Activated CD4-positive, CD25-positive, alpha-beta regulatory T cell treated with anti-CD3 and anti-CD28 coated beads, Interleukin-2, amount 50 U/mL, for 16 hours (primary cell): ENCODE data around the gene EXOC4.

ENCODE experiments used
- DNase-seq: peaks from one replicate; pipeline ENCODE4 v3.0.0-alpha.2; 2020; ENCODE audit warnings: low read depth, low spot score

The EXOC4 gene

DNA sequence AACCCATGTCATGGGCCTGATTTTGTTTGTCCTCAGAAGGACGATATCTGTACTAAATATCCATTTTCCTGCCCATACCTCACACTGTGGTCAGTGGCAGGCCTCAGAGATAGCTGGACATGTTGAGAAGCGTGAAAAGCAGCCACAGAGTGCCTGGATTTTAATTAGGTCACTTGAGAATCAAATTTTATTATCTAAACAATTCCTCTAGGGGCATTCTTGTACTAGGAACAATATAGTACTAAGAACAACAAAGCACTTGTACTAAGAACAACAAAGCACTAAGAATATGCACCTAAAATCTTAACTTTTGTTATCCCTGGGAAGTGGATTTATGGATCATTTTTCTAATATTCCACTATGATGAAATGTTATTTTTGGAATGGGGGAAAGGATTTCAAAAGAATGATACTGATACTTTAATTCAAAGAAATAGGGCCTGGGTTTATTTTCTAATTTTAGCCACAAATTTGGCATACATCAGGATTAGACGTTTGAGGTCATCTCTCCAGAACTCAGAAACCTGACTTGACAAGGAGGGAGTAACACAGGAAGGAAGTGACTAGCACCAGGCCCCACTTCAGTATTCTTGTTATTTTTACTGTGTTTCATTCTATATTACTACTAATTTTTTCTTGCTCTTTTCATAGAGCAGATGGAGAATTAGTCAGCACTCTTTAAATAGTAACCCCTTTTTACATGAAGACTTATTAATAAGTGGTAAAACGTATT, 112.2 kb downstream of the EXOC4 start:
- no peak for DNase-seq

DNA sequence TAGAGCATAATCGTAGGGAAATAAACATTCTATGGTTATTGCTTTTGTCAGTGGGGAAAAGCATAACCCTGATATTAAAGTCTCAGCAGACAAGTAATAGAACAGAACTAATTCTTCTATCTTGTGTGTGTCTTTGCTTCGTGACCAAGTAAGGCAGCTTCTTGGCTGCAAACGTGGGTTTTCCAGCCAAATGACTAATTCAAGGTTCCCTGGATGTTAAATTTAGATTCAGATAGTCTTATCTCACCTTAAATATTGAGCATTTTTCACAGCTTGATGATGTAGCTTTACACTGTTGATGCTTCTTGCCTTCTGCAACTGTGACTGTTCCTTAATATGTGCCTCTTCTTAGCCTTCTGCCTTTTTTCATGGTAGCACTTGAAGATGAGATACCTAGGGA, 113.0 kb downstream of the EXOC4 start:
- DNase-seq = no peak

DNA sequence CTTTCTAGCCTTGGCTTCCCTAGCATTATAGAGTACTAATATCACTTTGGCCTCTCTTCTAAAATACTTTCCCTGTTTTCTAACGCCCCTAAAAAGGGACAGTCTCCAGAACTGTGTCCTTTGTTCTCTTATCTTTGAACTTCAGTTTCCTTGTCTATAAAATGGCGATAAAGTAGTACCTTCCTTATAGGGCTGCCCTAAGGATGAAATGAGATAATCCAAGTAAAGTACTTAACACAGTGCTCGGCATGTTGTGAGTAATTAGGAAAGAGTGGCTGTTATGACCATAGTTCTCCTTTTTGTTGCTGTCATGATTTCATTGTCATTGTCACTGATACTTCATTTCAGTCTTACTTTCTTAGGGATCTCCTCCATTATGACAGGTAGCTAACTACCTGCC, 114.7 kb downstream of the EXOC4 start:
- DNase-seq = no peak

DNA sequence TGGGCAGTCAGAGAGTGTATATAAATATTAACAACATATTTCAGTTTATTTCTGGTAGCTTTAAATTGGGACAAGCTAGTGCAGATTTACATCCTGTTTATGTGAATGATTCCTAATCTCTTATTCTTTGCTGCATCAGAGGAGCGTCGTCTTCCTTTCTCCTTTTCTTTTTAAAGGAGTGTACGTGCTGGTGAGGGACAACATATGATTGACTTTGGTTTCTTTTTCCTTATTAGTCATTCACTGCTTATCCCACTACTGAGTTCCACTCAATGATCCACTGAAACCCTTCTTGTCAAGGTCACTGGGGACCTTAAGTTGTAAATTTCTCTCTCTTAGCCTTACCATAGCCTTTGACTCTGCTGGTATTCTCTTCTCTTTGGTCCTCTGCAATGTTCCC, 116.3 kb downstream of the EXOC4 start:
- DNase-seq = no peak

DNA sequence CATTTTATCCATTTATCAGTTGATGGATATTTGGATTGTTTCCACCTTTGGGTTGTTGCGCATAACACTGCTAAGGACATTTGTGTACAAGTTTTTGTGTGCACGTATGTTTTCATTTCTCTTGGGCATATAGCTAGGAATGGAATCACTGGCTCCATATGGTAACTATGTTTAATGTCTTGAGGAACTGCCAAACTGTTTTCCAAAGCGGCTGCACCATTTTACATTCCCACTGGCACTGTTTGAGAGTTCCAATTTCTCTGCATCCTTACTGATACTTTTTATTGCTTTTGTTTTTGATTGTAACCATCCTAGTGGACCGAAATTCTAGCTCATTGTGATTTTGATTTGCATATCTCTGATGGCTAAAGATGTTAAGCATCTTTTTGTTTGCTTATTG, 118.7 kb downstream of the EXOC4 start:
- no peak for DNase-seq

DNA sequence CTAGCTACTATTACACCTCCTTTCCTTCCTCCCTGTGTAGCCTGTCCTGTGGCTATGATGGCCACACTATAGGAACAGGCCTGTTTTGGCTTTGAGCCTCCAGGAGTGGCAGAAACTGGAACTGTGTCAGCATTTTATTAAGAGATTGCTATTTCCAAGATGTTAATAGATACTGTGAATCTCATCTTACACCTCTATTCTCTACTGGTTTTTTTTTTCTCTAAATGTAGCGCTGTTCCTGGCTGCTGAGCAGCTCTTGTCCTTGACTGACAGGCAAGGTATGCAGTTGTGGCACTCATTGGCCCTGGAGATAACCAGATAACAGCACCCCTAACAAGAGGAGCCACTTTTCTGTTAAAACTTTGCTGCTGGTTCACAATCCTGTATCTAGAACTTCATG, 119.5 kb downstream of the EXOC4 start:
- no peak for DNase-seq

DNA sequence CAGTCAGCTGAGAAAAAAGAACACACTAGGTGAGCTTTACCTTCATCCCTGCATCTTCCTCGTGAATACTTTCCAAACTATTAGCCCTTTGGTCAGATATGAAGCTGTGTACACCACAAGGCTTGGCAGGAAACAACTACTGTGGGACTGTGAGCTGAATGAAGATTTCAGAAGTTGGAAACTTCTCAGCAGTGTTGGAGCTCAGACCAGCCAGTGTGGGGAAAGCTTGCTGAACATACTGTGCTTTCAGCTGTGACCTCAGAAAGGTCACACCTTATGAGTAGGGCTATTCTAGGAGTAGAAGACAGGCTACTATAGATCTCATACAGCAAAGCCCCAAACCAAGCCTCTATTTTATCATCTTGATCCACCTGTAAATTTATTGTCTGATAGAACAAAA, 123.6 kb downstream of the EXOC4 start:
- DNase-seq = no peak

DNA sequence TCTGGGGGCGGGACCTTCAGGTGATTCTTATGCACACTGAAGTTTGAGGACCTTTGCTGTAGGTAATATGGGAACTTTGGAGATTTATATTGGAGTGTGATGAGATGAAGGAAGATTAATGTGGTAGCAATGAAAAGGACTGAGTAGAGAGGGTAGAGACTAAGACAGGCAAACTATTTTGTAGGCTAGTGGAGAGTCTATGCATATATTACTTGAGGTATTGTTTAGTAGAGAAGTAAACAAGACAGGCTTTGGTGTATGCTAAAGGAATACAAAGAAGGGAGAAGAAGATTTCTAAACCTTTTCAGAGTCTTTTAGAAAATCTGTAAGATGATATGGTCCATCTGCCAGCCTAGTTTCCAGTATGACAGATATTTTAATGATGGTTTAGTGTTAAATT, 129.1 kb downstream of the EXOC4 start:
- DNase-seq = no peak

DNA sequence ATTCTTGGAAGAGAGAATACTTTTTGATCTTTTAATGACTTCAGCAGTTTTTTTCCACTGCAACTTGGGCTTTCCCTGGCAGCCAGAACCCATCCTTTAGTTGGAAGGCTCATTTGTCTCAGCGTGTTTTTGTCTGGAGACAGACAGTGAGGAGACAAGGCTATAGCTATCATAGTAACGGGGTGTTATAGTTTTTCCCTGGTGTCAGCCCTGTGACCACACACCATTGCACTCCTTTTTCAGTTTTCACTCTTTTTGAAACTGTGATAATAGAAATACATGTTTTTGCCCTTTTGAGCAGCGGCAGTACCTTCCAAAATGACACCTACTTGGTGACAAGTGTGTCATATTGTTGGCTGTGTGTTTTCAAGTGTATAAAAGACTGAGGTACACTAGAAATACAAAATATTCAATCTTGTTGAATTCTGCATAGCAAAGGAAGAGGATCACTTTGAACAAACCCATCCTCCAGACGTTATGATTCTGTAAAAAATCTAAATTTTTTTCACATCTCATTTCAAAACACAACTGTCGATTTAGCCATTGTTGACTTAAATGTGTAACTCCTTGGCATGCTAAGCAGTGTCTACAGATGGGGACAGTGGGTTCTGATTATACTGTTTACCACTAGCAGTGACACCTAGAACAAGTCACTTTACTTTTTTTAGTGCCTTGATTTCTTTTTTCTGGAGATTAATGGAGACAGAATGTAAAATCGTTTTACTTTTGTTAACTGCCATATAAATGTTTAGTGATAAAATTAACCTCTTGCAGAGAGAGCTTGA, 130.1 kb downstream of the EXOC4 start:
- DNase-seq = no peak

DNA sequence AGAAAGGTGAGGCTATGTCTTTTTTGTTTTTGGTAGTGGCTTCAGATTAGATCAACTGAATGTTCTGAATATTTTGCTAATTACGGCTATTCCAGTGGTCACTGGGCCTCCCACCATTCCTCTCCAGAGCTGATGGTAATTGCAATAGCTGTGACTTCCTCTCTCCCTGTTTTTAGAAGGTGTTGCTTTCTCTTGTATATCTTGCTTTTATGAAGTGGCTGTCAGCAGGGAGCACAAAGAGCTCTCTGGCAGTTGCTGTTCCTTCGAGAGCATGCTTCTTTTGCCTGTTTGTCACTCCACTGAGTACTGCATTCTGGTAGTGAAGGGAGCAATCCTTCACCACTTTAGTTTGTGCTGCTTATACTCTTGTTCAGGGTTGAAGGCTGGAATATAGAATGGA, 133.3 kb downstream of the EXOC4 start:
- DNase-seq = no peak

DNA sequence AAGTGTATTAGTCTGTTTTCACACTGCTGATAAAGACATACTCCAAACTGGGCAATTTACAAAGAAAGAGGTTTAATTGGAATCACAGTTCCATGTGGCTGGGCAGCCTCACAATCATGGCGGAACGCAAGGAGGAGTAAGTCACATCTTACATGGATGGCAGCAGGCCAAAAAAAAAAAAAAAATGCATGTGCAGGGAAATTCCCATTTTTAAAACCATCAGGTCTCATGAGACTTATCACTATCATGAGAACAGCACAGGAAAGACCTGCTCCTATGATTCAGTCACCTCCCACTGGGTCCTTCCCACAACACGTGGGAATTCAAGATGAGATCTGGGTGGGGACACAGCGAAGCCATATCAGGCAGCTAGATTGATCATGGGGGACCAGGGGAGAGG, 136.8 kb downstream of the EXOC4 start:
- no peak for DNase-seq

DNA sequence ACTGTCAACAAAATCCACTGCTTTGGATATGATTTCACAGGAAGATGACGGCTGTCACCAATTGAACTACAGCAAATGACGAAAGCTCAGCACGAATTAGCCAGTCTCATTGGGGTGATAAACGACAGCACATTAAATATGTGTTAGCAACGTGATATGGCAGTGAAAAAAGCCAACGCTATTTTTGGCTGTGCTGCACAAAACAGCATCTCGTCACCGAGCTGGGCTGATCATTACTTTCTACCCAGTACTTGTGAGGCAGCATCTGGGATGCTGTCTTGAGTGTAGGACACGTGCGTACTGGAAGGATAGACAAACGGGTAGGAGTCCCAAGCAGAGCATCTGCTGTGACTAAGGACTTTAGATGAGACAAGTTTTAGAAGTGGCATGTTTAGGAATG, 138.3 kb downstream of the EXOC4 start:
- no peak for DNase-seq

DNA sequence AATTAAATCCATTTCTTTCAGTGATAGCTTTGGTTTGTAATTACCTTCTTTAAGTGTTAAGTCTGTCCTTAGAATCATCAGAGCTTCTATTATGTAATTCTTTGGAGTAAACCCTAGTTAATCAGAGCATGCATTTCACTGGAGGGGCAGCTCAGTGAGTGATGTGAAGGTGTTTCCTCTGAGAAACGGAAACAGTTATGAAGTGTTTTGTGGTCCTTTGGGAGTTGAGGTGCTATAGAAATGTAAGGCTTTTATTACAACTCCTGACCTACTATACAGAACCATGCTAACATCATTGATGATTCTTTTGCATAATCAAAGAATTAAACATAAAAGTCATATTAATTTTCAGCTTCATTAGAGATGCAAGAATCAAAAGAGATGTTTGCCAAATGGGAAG, 141.5 kb downstream of the EXOC4 start:
- no peak for DNase-seq

DNA sequence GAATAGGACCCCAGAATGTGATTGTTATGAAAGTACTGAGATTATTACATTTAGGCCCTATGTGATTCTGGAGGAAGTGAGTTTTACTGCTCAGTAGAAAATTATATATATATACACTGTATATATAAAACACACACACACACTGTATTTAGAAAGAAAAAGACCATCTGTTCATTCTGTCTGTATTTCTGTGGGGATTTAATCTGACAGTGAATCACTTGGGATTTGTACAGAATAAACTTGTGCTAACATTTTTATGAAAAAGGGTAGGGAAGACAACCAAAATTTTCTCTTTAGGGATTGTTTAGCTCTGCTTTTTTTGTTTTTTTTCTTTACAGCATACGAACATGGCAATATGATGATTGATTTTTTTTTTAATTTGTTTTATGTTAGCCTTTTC, 142.7 kb downstream of the EXOC4 start:
- no peak for DNase-seq

DNA sequence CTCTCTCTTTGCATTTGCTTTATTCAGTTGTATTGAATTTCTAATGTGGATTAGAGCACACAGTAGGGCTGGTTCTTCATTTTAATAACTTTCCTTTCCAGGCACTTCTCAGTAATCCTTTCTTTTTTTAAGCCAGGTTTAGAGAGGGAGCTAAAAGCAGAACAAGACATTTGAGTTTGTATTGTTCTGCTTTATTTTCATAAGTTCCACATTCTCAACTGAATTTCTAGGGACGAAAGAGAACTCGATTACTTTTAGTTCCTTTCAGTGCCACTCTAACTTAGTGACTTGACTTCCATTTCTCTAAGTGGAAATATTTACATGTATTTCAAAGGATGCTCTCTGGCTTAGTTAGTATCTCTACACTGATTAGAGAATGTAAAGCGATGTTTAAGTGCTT, 145.6 kb downstream of the EXOC4 start:
- no peak for DNase-seq

DNA sequence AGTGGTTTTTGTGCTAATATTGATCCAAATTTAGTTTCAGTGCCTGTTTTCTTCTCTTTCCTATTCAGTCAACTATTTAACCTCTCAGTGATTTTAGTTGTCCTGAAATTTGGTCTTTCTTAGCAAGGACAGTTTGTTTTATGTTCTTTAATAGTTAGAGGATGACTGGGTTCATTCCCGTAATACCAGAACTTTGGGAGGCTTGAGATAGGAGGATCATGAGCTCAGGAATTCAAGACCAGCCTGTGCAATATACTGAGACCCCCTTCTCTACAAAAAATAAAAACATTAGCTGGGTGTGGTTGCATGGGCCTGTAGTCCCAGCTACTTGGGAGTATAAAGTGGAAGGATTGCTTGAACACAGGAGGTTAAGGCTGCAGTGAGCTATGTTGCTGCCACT, 148.3 kb downstream of the EXOC4 start:
- no peak for DNase-seq

DNA sequence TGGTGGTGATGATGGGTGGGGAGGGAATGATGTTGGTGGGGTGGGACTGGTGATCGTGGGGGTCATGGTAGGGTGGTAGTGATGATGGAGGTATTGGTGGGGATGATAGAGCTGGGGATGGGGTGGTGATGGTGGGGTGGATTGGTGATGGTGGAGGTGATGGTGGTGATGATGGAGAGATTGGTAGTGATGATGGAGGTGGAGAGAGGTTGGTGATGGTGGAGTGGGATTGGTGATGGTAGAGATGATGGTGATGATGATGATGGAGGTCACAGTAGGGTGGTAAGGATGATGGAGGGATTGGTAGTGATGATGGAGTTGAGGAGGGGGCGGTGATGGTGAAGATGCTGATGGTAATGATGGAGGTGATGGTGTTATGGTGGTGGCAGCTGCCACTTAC, 155.3 kb downstream of the EXOC4 start:
- DNase-seq = no peak

DNA sequence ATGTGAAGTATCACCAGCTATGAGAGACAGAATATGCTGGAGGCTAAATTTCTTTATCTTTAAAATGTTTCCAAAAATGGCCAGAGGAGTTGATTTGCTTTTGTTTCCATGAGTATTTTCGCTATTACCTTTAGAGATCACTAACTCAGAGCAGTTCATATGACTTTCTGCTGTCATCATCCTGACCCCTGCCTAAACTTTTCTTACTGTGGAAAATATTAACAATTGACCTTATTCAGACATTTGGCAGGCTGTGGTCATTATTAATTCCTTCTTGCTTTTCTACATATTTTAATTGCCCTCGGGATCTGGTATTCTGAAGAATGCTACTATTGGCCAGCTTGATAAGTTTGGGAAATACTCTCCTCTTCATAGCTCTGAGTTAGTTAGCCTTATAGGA, 156.5 kb downstream of the EXOC4 start:
- no peak for DNase-seq

DNA sequence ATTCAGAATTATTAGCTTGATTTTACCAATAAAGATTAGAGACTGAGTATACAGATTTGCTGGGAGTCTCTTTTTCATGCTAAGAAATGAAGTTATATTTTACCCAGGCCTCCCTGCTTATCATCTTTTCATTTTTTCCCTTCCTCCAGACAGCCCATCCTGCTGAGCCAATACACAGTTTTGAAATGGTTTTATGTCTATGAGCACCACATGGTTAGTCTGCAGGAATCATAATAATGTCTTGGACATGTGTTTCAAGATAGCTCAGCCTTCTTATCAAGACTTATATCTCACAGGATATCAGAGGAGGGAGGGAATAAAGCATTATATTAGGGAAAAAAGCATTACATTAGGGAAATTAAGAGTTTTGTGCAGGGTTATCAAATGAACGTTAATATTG, 157.1 kb downstream of the EXOC4 start:
- no peak for DNase-seq

DNA sequence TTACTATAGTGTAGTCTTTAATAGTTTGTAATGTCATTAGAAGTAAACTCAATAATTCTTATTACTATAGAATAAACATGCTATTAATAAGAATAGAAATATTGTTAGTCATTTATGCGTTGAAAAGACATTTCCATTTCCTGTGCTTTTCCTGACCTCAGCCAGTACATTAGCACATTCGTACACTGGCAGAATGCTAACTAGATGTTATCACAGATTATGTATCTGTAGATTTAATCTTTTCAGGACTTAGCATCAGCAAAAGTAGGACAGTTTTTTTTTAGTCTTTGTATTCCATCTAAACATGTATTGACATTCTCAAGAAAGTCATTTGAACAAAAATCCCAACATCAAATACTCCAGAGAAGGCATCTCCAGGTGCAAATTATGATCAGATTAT, 158.5 kb downstream of the EXOC4 start:
- no peak for DNase-seq

DNA sequence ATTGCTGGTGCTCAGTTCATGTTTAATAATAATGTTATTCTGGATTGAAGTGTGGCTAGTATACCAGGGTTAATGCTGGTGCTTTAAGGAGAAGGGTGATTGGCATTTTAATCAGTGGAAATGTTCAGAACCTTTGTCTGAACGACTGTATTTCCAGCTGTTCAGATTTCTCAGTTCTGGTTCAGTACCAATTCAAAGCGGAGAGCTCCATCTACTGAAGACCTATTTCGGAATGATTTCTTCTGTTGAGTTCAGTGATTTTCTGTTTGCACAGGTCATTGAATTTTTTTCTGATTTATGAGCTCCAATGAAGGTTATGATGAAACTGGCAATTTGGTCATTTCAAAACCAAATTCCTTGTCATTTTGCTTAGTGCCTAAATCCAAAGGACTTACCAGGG, 160.1 kb downstream of the EXOC4 start:
- no peak for DNase-seq

DNA sequence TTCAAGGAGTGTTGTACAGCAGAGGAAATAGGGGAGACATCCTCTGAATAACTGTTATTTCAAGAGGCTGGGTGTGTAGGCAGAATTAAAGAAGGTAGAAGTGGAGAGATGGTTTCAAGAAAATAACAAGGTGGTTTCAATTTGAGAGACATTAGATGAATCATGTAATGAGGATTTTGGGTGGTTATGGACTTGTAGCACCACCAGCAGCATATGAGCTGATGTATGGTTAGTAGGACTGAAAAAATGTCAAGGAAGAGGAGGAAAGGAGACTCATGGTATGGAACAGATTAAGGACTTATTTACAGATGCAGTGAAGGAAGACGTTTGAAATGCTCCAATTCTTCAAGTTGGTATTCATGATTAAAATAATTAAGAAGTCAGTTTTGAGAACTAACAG, 166.2 kb downstream of the EXOC4 start:
- DNase-seq = no peak

DNA sequence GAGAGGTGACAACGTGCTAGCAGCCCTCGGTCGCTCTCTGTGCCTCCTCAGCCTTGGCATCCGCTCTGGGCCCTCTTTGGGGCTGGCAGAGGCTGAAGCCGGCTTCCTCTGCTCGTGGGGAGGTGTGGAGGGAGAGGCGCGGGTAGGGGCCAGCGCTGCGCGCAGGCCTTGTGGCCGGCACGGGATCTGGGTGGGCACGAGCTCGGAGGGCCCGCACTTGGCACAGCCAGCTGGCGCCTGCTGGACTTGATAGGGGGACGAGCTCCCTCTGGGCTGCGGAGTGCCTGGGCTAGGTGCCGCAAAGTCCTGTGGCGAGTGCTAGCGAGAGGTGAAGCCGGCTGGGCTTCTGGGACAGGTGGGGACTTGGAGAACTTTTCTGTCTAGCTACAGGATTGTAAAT, 170.7 kb downstream of the EXOC4 start:
- DNase-seq = no peak

DNA sequence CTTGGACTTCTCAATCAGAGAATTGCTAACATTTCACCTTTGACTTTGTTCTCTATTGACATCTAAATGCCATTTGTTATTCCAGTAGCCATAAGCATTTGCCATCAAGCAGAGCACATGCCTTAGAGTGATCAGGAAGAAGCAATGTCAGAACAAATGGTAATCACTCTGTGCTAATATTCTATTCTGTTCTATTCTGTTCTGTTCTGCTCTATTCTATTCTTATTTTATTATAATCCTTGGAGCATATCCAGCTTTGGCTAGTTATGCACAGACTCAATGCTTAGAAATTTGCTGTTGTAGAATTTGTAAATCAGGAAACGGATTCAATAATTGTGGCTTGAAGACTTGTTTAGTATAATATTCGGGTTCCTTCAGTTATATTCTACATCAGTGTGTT, 175.4 kb downstream of the EXOC4 start:
- no peak for DNase-seq
